Measurements from ENCODE around the gene KRTAP13-1.

KRTAP13-1 gene

DNA sequence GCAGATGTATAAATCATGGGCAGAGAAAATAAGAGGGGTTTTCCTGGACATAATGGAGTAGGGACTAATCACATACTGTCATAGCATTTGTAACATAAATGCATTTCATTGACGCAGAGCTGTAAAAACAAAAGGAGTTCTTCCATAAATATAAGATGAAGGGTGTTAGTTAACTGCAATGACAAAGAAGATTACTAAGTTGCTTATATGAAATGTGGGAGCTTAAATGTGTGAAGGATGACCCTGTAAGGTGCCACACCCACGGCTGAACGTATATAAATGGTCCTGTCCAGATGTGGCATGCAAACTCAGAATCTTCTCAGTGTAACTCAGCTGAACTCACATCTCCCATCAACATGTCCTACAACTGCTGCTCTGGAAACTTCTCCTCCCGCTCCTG is at the start of gene KRTAP13-1:
Gene KRTAP13-1, plus strand, starts transcription at position 301 of the 400 bp plus-strand sequence. Its CDS starts 56 bp downstream, at position 357.
- TF ChIP-seq YY1 (IDR thresholded peaks at IDR 0.05; ENCODE audit: low read depth) (no peak), CEBPB (IDR thresholded peaks at IDR 0.05) (no peak), TAF1 (IDR thresholded peaks at IDR 0.05; ENCODE audit: low read depth) (no peak), FOXM1 (IDR thresholded peaks at IDR 0.05; ENCODE audit: borderline replicate concordance, low read depth) (no peak), EGR1 (IDR thresholded peaks at IDR 0.05) (no peak), NFIC (IDR thresholded peaks at IDR 0.05) (no peak)
- TF ChIP-seq, protein P1, sequence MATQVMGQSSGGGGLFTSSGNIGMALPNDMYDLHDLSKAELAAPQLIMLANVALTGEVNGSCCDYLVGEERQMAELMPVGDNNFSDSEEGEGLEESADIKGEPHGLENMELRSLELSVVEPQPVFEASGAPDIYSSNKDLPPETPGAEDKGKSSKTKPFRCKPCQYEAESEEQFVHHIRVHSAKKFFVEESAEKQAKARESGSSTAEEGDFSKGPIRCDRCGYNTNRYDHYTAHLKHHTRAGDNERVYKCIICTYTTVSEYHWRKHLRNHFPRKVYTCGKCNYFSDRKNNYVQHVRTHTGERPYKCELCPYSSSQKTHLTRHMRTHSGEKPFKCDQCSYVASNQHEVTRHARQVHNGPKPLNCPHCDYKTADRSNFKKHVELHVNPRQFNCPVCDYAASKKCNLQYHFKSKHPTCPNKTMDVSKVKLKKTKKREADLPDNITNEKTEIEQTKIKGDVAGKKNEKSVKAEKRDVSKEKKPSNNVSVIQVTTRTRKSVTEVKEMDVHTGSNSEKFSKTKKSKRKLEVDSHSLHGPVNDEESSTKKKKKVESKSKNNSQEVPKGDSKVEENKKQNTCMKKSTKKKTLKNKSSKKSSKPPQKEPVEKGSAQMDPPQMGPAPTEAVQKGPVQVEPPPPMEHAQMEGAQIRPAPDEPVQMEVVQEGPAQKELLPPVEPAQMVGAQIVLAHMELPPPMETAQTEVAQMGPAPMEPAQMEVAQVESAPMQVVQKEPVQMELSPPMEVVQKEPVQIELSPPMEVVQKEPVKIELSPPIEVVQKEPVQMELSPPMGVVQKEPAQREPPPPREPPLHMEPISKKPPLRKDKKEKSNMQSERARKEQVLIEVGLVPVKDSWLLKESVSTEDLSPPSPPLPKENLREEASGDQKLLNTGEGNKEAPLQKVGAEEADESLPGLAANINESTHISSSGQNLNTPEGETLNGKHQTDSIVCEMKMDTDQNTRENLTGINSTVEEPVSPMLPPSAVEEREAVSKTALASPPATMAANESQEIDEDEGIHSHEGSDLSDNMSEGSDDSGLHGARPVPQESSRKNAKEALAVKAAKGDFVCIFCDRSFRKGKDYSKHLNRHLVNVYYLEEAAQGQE (IDR thresholded peaks at IDR 0.05; ENCODE audit: low read depth) = no peak
- TF ChIP-seq, protein P2, sequence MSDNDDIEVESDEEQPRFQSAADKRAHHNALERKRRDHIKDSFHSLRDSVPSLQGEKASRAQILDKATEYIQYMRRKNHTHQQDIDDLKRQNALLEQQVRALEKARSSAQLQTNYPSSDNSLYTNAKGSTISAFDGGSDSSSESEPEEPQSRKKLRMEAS (IDR thresholded peaks at IDR 0.05) = no peak

DNA sequence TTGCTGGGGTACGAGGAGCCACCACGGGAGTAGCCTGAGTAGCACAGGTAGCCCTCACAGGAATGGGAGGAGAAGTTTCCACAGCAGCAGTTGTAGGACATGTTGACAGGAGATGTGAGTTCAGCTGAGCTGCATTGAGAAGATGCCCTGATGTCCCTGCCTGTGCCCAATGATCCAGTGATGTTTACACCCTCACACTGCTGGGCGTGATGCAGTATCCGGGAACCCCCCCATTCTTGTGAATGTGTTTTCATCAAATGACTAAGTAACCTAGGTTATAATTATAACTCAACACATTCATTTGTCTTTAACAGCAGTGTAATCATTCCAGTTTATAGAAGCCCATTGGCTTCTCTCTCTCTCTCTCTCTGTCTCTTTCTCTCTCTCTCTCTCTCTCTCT is 47.3 kb upstream of the KRTAP13-1 start, which contains the start of gene KRTAP23-1:
Gene KRTAP23-1, minus strand, starts transcription at position 101 of the 400 bp plus-strand sequence. Its CDS starts 0 bp downstream, at position 101.
- TF ChIP-seq, protein P3, sequence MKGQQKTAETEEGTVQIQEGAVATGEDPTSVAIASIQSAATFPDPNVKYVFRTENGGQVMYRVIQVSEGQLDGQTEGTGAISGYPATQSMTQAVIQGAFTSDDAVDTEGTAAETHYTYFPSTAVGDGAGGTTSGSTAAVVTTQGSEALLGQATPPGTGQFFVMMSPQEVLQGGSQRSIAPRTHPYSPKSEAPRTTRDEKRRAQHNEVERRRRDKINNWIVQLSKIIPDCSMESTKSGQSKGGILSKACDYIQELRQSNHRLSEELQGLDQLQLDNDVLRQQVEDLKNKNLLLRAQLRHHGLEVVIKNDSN (IDR thresholded peaks at IDR 0.05) = no peak
- no peak for TF ChIP-seq CREB1 (IDR thresholded peaks at IDR 0.05; ENCODE audit: low read depth)
- TF ChIP-seq TCF12 (IDR thresholded peaks at IDR 0.05; ENCODE audit: low read depth) = no peak
- TF ChIP-seq RAD21 (IDR thresholded peaks at IDR 0.05; ENCODE audit: low read depth) = no peak
- TF ChIP-seq, protein P1 (IDR thresholded peaks at IDR 0.05; ENCODE audit: low read depth) = no peak
- TF ChIP-seq, protein P2 (IDR thresholded peaks at IDR 0.05) = no peak
- TF ChIP-seq EP300 (IDR thresholded peaks at IDR 0.05; ENCODE audit: borderline replicate concordance) = no peak
- no peak for TF ChIP-seq EGR1 (IDR thresholded peaks at IDR 0.05)
- no peak for TF ChIP-seq CEBPB (IDR thresholded peaks at IDR 0.05)
- TF ChIP-seq ZBTB7A (IDR thresholded peaks at IDR 0.05; ENCODE audit: low read depth) = no peak
- TF ChIP-seq TEAD4 (IDR thresholded peaks at IDR 0.05) = no peak
- no peak for TF ChIP-seq FOXM1 (IDR thresholded peaks at IDR 0.05; ENCODE audit: borderline replicate concordance, low read depth)
- TF ChIP-seq YY1 (IDR thresholded peaks at IDR 0.05; ENCODE audit: low read depth) = no peak

- no peak for TF ChIP-seq YY1 (IDR thresholded peaks at IDR 0.05; ENCODE audit: low read depth)
- TF ChIP-seq, protein P1 (IDR thresholded peaks at IDR 0.05; ENCODE audit: low read depth) = no peak
- TF ChIP-seq TEAD4 (IDR thresholded peaks at IDR 0.05) = no peak
- no peak for TF ChIP-seq NFIC (IDR thresholded peaks at IDR 0.05)
- no peak for TF ChIP-seq ZBTB7A (IDR thresholded peaks at IDR 0.05; ENCODE audit: low read depth)
- no peak for TF ChIP-seq EP300 (IDR thresholded peaks at IDR 0.05; ENCODE audit: borderline replicate concordance)
- no peak for TF ChIP-seq FOXM1 (IDR thresholded peaks at IDR 0.05; ENCODE audit: borderline replicate concordance, low read depth)
- TF ChIP-seq CREB1 (IDR thresholded peaks at IDR 0.05; ENCODE audit: low read depth) = no peak
- TF ChIP-seq TAF1 (IDR thresholded peaks at IDR 0.05; ENCODE audit: low read depth) = no peak
- TF ChIP-seq, protein P2 (IDR thresholded peaks at IDR 0.05) = no peak
- TF ChIP-seq, protein P3 (IDR thresholded peaks at IDR 0.05) = no peak
Measured at GRCh38 chr21:30349572-30349971, 46.3 kb upstream of the KRTAP13-1 start.

DNA sequence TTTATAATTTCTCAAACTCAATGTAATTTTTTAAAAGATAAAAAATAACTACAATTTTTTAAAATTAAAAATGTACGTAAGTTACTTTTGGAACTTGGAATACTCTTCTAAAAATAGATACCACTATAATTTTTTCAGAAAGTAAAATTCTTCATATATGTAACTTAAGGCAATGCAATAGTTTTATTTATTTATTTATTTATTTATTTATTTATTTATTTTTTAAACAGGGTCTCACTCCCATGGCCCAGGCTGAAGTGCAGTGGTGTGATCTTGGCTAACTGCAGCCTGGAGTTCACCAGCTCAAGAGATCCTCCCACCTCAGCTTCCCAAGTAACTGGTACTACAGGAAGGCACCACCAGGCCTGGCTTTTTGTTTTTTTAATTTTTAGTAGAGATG is 44.3 kb upstream of the KRTAP13-1 start:
- TF ChIP-seq FOXM1 (IDR thresholded peaks at IDR 0.05; ENCODE audit: borderline replicate concordance, low read depth) (no peak), EP300 (IDR thresholded peaks at IDR 0.05; ENCODE audit: borderline replicate concordance) (no peak), TAF1 (IDR thresholded peaks at IDR 0.05; ENCODE audit: low read depth) (no peak), EGR1 (IDR thresholded peaks at IDR 0.05) (no peak)

All from Ishikawa (cell line).